ENCODE results near the gene MVK.

DNA sequence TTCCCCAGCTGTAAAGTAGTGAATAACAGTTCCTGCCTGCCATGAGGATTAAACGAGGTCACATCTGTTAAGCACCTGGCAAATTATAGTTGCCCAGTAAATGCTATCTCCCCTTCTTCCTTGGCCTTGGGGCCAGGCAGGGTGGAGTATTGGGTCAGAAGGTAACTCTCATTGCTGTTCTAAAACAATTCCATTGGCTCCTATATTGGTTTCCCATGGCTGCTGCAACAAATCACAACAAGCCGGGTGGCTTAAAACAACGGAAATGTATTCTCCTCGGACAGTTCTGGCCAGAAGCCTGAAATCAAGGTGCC, 32.2 kb upstream of the MVK start:
- TF ChIP-seq, protein P1, sequence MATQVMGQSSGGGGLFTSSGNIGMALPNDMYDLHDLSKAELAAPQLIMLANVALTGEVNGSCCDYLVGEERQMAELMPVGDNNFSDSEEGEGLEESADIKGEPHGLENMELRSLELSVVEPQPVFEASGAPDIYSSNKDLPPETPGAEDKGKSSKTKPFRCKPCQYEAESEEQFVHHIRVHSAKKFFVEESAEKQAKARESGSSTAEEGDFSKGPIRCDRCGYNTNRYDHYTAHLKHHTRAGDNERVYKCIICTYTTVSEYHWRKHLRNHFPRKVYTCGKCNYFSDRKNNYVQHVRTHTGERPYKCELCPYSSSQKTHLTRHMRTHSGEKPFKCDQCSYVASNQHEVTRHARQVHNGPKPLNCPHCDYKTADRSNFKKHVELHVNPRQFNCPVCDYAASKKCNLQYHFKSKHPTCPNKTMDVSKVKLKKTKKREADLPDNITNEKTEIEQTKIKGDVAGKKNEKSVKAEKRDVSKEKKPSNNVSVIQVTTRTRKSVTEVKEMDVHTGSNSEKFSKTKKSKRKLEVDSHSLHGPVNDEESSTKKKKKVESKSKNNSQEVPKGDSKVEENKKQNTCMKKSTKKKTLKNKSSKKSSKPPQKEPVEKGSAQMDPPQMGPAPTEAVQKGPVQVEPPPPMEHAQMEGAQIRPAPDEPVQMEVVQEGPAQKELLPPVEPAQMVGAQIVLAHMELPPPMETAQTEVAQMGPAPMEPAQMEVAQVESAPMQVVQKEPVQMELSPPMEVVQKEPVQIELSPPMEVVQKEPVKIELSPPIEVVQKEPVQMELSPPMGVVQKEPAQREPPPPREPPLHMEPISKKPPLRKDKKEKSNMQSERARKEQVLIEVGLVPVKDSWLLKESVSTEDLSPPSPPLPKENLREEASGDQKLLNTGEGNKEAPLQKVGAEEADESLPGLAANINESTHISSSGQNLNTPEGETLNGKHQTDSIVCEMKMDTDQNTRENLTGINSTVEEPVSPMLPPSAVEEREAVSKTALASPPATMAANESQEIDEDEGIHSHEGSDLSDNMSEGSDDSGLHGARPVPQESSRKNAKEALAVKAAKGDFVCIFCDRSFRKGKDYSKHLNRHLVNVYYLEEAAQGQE (IDR thresholded peaks at IDR 0.05), result no peak
- TF ChIP-seq, protein P2, sequence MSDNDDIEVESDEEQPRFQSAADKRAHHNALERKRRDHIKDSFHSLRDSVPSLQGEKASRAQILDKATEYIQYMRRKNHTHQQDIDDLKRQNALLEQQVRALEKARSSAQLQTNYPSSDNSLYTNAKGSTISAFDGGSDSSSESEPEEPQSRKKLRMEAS (IDR thresholded peaks at IDR 0.05), result no peak
- TF ChIP-seq, protein P3, sequence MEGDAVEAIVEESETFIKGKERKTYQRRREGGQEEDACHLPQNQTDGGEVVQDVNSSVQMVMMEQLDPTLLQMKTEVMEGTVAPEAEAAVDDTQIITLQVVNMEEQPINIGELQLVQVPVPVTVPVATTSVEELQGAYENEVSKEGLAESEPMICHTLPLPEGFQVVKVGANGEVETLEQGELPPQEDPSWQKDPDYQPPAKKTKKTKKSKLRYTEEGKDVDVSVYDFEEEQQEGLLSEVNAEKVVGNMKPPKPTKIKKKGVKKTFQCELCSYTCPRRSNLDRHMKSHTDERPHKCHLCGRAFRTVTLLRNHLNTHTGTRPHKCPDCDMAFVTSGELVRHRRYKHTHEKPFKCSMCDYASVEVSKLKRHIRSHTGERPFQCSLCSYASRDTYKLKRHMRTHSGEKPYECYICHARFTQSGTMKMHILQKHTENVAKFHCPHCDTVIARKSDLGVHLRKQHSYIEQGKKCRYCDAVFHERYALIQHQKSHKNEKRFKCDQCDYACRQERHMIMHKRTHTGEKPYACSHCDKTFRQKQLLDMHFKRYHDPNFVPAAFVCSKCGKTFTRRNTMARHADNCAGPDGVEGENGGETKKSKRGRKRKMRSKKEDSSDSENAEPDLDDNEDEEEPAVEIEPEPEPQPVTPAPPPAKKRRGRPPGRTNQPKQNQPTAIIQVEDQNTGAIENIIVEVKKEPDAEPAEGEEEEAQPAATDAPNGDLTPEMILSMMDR (IDR thresholded peaks at IDR 0.05; ENCODE audit: low read depth, low read length, missing input control), result no peak
- TF ChIP-seq GABPA (IDR thresholded peaks at IDR 0.05 in 1 of 2, conservative IDR thresholded peaks at IDR 0.05 in 1 of 2), result no peak
- no peak for TF ChIP-seq SP1 (IDR thresholded peaks at IDR 0.05)
- TF ChIP-seq TAF1 (conservative IDR thresholded peaks at IDR 0.05), result no peak
- no peak for TF ChIP-seq JUND (IDR thresholded peaks at IDR 0.05)

Measured in liver (tissue), 3 donors.